Measurements from ENCODE around the gene IPO9.
A peak's percentile ranks its signal among the peaks of the same experiment; 100 is the strongest.
"Not testable (repeated sequence)": the region's sequence is repeated elsewhere in the genome, so short reads cannot be mapped to it uniquely, and the experiment has no call there.

Gene IPO9

GRCh38 chr1:201900476-201900875 lies 71.5 kb downstream of the IPO9 start:
- H3K27ac ChIP-seq (ENCODE audit: low read depth, low read length) = peak overlapping the region; percentile 0
- no peak overlapping the region for H3K9ac ChIP-seq (ENCODE audit: low read length in 5 of 5)
- H3K4me1 ChIP-seq (ENCODE audit: control insufficient read depth in 5 of 5, insufficient read depth in 5 of 5, low read length in 5 of 5) = peaks cover 3 to 42% (median 38%) of the 10 kb centered on the region in 5 donors
- peaks cover 0 to 28% (median 7%) of the 10 kb centered on the region in 5 donors for H3K36me3 ChIP-seq (ENCODE audit: control insufficient read depth in 5 of 5, insufficient read depth in 5 of 5, low read length in 5 of 5)
- no peaks in the 10 kb centered on the region for H3K9me3 ChIP-seq (ENCODE audit: control insufficient read depth in 5 of 5, low read length in 5 of 5)
- no peaks in the 10 kb centered on the region for H3K27me3 ChIP-seq (ENCODE audit: control insufficient read depth in 5 of 5, insufficient read depth in 4 of 5, low read length in 5 of 5)
- H3K4me3 ChIP-seq (ENCODE audit: low read depth in 1 of 5, low read length in 5 of 5) = no peak overlapping the region

- not testable (repeated sequence) for H3K4me3 ChIP-seq (ENCODE audit: low read depth in 1 of 5, low read length in 5 of 5); H3K9ac ChIP-seq (ENCODE audit: low read length in 5 of 5); H3K9me3 ChIP-seq (ENCODE audit: control insufficient read depth in 5 of 5, low read length in 5 of 5); H3K27me3 ChIP-seq (ENCODE audit: control insufficient read depth in 5 of 5, insufficient read depth in 4 of 5, low read length in 5 of 5)
- peaks cover 1 to 45% (median 40%) of the 10 kb centered on the region in 5 donors for H3K4me1 ChIP-seq (ENCODE audit: control insufficient read depth in 5 of 5, insufficient read depth in 5 of 5, low read length in 5 of 5)
- H3K36me3 ChIP-seq (ENCODE audit: control insufficient read depth in 5 of 5, insufficient read depth in 5 of 5, low read length in 5 of 5) = peaks cover 0 to 28% (median 7%) of the 10 kb centered on the region in 5 donors
- H3K27ac ChIP-seq (ENCODE audit: low read depth, low read length) = peak overlapping the region; percentile 0
These were observed 72.1 kb downstream of the IPO9 start for GRCh38 chr1:201901036-201901435.

GRCh38 chr1:201902198-201902597 lies 73.2 kb downstream of the IPO9 start:
- no peak overlapping the region for H3K9ac ChIP-seq (ENCODE audit: low read length in 5 of 5)
- peak overlapping the region; percentile 77 for H3K27ac ChIP-seq (ENCODE audit: low read depth, low read length)
- H3K4me1 ChIP-seq (ENCODE audit: control insufficient read depth in 5 of 5, insufficient read depth in 5 of 5, low read length in 5 of 5) = peaks cover 1 to 47% (median 41%) of the 10 kb centered on the region in 5 donors

GRCh38 chr1:201903135-201903534 lies 74.2 kb downstream of the IPO9 start:
- Histone ChIP-seq H3K9me3 (ENCODE audit: control insufficient read depth in 5 of 5, low read length in 5 of 5) (no peaks in the 10 kb centered on the region), H3K4me3 (ENCODE audit: low read depth in 1 of 5, low read length in 5 of 5) (no peak overlapping the region), H3K9ac (ENCODE audit: low read length in 5 of 5) (peak overlapping the region in 1 of 5 donors; percentile 0), H3K36me3 (ENCODE audit: control insufficient read depth in 5 of 5, insufficient read depth in 5 of 5, low read length in 5 of 5) (peaks cover 0 to 13% (median 2%) of the 10 kb centered on the region in 5 donors), H3K27me3 (ENCODE audit: control insufficient read depth in 5 of 5, insufficient read depth in 4 of 5, low read length in 5 of 5) (no peaks in the 10 kb centered on the region), H3K4me1 (ENCODE audit: control insufficient read depth in 5 of 5, insufficient read depth in 5 of 5, low read length in 5 of 5) (peaks cover 1 to 49% (median 41%) of the 10 kb centered on the region in 5 donors), H3K27ac (ENCODE audit: low read depth, low read length) (peak overlapping the region; percentile 77)

More at GRCh38 chr1:201902198-201902597, 73.2 kb downstream of the IPO9 start:
- Histone ChIP-seq H3K27me3 (ENCODE audit: control insufficient read depth in 5 of 5, insufficient read depth in 4 of 5, low read length in 5 of 5) (no peaks in the 10 kb centered on the region), H3K9me3 (ENCODE audit: control insufficient read depth in 5 of 5, low read length in 5 of 5) (no peaks in the 10 kb centered on the region), H3K4me3 (ENCODE audit: low read depth in 1 of 5, low read length in 5 of 5) (no peak overlapping the region), H3K36me3 (ENCODE audit: control insufficient read depth in 5 of 5, insufficient read depth in 5 of 5, low read length in 5 of 5) (peaks cover 0 to 21% (median 7%) of the 10 kb centered on the region in 5 donors)

GRCh38 chr1:201904579-201904978 lies 75.6 kb downstream of the IPO9 start:
- no peak overlapping the region for H3K4me3 ChIP-seq (ENCODE audit: low read depth in 1 of 5, low read length in 5 of 5)
- H3K27me3 ChIP-seq (ENCODE audit: control insufficient read depth in 5 of 5, insufficient read depth in 4 of 5, low read length in 5 of 5) = no peaks in the 10 kb centered on the region
- H3K4me1 ChIP-seq (ENCODE audit: control insufficient read depth in 5 of 5, insufficient read depth in 5 of 5, low read length in 5 of 5) = peaks cover 1 to 49% (median 41%) of the 10 kb centered on the region in 5 donors
- H3K27ac ChIP-seq (ENCODE audit: low read depth, low read length) = peak overlapping the region; percentile 54
- H3K9me3 ChIP-seq (ENCODE audit: control insufficient read depth in 5 of 5, low read length in 5 of 5) = no peaks in the 10 kb centered on the region
- H3K36me3 ChIP-seq (ENCODE audit: control insufficient read depth in 5 of 5, insufficient read depth in 5 of 5, low read length in 5 of 5) = peaks cover 0 to 8% (median 0%) of the 10 kb centered on the region in 5 donors
- peak overlapping the region in 2 of 5 donors; percentile 30 to 52 for H3K9ac ChIP-seq (ENCODE audit: low read length in 5 of 5)

GRCh38 chr1:201905234-201905890 lies 76.4 kb downstream of the IPO9 start:
- Histone ChIP-seq H3K27me3 (ENCODE audit: control insufficient read depth in 5 of 5, insufficient read depth in 4 of 5, low read length in 5 of 5) (no peaks in the 10 kb centered on the region), H3K27ac (ENCODE audit: low read depth, low read length) (peak overlapping the region; percentile 54), H3K4me1 (ENCODE audit: control insufficient read depth in 5 of 5, insufficient read depth in 5 of 5, low read length in 5 of 5) (peaks cover 1 to 49% (median 39%) of the 10 kb centered on the region in 5 donors), H3K9me3 (ENCODE audit: control insufficient read depth in 5 of 5, low read length in 5 of 5) (no peaks in the 10 kb centered on the region), H3K36me3 (ENCODE audit: control insufficient read depth in 5 of 5, insufficient read depth in 5 of 5, low read length in 5 of 5) (peaks cover 0 to 3% (median 0%) of the 10 kb centered on the region in 5 donors), H3K9ac (ENCODE audit: low read length in 5 of 5) (peak overlapping the region in 3 of 5 donors; percentile 26 to 52 (median 30)), H3K4me3 (ENCODE audit: low read depth in 1 of 5, low read length in 5 of 5) (no peak overlapping the region)

- Histone ChIP-seq H3K27me3 (ENCODE audit: control insufficient read depth in 5 of 5, insufficient read depth in 4 of 5, low read length in 5 of 5) (no peaks in the 10 kb centered on the region), H3K4me3 (ENCODE audit: low read depth in 1 of 5, low read length in 5 of 5) (no peak overlapping the region), H3K9me3 (ENCODE audit: control insufficient read depth in 5 of 5, low read length in 5 of 5) (no peaks in the 10 kb centered on the region), H3K4me1 (ENCODE audit: control insufficient read depth in 5 of 5, insufficient read depth in 5 of 5, low read length in 5 of 5) (peaks cover 1 to 43% (median 32%) of the 10 kb centered on the region in 5 donors), H3K36me3 (ENCODE audit: control insufficient read depth in 5 of 5, insufficient read depth in 5 of 5, low read length in 5 of 5) (peaks cover 0 to 3% (median 0%) of the 10 kb centered on the region in 5 donors), H3K27ac (ENCODE audit: low read depth, low read length) (no peak overlapping the region), H3K9ac (ENCODE audit: low read length in 5 of 5) (no peak overlapping the region)
These were observed 77.4 kb downstream of the IPO9 start for GRCh38 chr1:201906336-201906735.

- no peak overlapping the region for H3K4me3 ChIP-seq (ENCODE audit: low read depth in 1 of 5, low read length in 5 of 5)
- no peaks in the 10 kb centered on the region for H3K27me3 ChIP-seq (ENCODE audit: control insufficient read depth in 5 of 5, insufficient read depth in 4 of 5, low read length in 5 of 5)
- H3K27ac ChIP-seq (ENCODE audit: low read depth, low read length) = no peak overlapping the region
- H3K4me1 ChIP-seq (ENCODE audit: control insufficient read depth in 5 of 5, insufficient read depth in 5 of 5, low read length in 5 of 5) = peaks cover 1 to 44% (median 31%) of the 10 kb centered on the region in 5 donors
- no peak overlapping the region for H3K9ac ChIP-seq (ENCODE audit: low read length in 5 of 5)
- no peaks in the 10 kb centered on the region for H3K9me3 ChIP-seq (ENCODE audit: control insufficient read depth in 5 of 5, low read length in 5 of 5)
- H3K36me3 ChIP-seq (ENCODE audit: control insufficient read depth in 5 of 5, insufficient read depth in 5 of 5, low read length in 5 of 5) = peaks cover 0 to 3% (median 0%) of the 10 kb centered on the region in 5 donors
These were observed 78.7 kb downstream of the IPO9 start for GRCh38 chr1:201907621-201908020.

GRCh38 chr1:201911826-201912571 lies 83.0 kb downstream of the IPO9 start:
- Histone ChIP-seq H3K36me3 (ENCODE audit: control insufficient read depth in 5 of 5, insufficient read depth in 5 of 5, low read length in 5 of 5) (peaks cover 0 to 3% (median 0%) of the 10 kb centered on the region in 5 donors), H3K27me3 (ENCODE audit: control insufficient read depth in 5 of 5, insufficient read depth in 4 of 5, low read length in 5 of 5) (no peaks in the 10 kb centered on the region), H3K9me3 (ENCODE audit: control insufficient read depth in 5 of 5, low read length in 5 of 5) (no peaks in the 10 kb centered on the region), H3K4me1 (ENCODE audit: control insufficient read depth in 5 of 5, insufficient read depth in 5 of 5, low read length in 5 of 5) (peaks cover 4 to 45% (median 30%) of the 10 kb centered on the region in 5 donors), H3K9ac (ENCODE audit: low read length in 5 of 5) (no peak overlapping the region), H3K27ac (ENCODE audit: low read depth, low read length) (peak overlapping the region; percentile 6), H3K4me3 (ENCODE audit: low read depth in 1 of 5, low read length in 5 of 5) (no peak overlapping the region)

GRCh38 chr1:201912832-201913231 lies 83.9 kb downstream of the IPO9 start:
- Histone ChIP-seq H3K4me1 (ENCODE audit: control insufficient read depth in 5 of 5, insufficient read depth in 5 of 5, low read length in 5 of 5) (peaks cover 8 to 50% (median 37%) of the 10 kb centered on the region in 5 donors), H3K27ac (ENCODE audit: low read depth, low read length) (no peak overlapping the region)

More at GRCh38 chr1:201912832-201913231, 83.9 kb downstream of the IPO9 start:
- H3K9me3 ChIP-seq (ENCODE audit: control insufficient read depth in 5 of 5, low read length in 5 of 5) = no peaks in the 10 kb centered on the region
- H3K4me3 ChIP-seq (ENCODE audit: low read depth in 1 of 5, low read length in 5 of 5) = no peak overlapping the region
- H3K27me3 ChIP-seq (ENCODE audit: control insufficient read depth in 5 of 5, insufficient read depth in 4 of 5, low read length in 5 of 5) = no peaks in the 10 kb centered on the region
- H3K36me3 ChIP-seq (ENCODE audit: control insufficient read depth in 5 of 5, insufficient read depth in 5 of 5, low read length in 5 of 5) = peaks cover 0 to 3% (median 0%) of the 10 kb centered on the region in 5 donors
- no peak overlapping the region for H3K9ac ChIP-seq (ENCODE audit: low read length in 5 of 5)

Measured in subcutaneous abdominal adipose tissue (tissue), 5 donors.